GM12865 (cell line): ENCODE data around the gene MINDY1.
A peak's percentile ranks its signal among the peaks of the same experiment; 100 is the strongest.

Experiments used
- DNase-seq: peaks from one replicate; pipeline ENCODE4 v3.0.0; 2010; ENCODE audit warnings: low read depth
- H3K4me3 ChIP-seq: 2 replicates; pipeline ENCODE4 v1.5.1; 2011; ENCODE audit warnings: mild to moderate bottlenecking, low read depth, low read length, control low read depth
- CTCF ChIP-seq: IDR thresholded peaks from 2 replicates; pipeline ENCODE4 v1.5.1; 2011; ENCODE audit warnings: low read length, control low read depth, low read depth, inconsistent platforms; ENCODE audit not compliant: insufficient read depth; ENCODE audit errors: missing control alignments

Gene MINDY1

DNA sequence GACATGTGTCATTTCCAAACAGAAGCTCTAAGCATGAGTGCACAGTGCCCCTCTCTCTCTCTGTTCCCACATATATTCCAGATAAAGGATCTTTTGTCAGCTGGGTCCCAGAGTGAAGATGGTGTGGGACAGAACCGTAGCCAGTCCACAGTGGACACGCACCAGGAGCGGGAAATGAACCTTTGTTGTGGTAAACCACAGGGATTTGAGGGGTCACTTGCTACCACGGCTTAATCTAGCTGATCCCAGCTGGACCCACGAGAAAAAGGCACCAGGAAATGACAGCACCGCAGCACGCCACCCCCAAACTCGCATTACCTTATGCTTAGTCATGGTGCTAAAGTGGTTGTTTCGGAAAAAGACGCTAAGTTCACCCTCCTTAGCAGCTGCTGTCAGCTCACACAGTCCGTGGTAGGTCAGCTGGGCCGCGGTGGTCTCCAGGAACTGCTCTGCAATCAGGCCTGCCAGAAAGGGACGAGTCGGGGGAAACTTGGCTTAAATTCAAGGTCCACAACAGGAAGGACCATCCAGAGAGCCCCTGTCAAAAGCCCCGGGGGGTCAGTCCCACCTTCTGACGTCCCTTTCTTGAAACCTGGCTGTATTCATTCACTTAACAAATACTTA, 7.5 kb downstream of the MINDY1 start:
- no peak overlapping the region for H3K4me3 ChIP-seq
- no peak for TF ChIP-seq CTCF
- DNase-seq: no peak

- DNase-seq: no peak
- TF ChIP-seq CTCF: no peak
- no peak overlapping the region for H3K4me3 ChIP-seq
Observed at GRCh38 chr1:150997949-150998348, 8.8 kb downstream of the MINDY1 start.

DNA sequence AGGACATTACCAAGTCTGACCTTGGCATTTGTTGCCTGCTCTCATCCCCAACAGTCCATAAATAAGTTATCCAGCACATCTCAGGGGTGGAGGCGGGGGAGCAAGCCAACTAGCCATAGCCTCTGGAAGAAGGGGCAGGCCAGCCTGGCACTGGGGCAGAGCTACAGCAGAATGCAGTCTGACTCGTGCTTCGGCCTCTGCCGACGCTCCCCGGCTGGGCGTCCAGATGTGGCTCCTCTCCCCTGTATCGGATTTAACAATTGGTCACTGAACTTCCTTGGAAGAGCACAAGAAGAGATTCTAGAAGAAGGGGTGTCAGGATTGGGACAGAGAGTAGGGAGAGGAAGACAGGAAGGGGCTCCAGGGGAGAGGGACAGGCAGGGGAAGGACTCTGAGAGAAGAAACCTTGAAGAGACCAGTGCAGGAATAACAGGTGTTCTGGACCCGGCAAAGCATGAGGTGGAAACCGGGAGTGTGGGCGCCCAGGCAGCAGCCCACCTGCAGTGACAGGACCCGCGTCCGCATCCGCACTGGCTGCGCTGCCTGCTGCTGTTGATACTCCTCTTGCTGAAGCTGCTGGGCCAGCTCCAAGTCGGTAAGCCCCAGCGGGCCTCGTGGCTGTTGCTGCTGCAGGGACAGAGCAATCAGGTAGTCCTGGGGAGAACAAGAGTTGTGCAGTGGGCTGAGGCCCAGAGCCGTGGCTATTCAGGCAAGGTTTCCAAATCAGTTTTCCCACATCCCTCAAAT, 9.4 kb downstream of the MINDY1 start:
- DNase-seq: no peak
- H3K4me3 ChIP-seq: no peak overlapping the region
- TF ChIP-seq CTCF: no peak

DNA sequence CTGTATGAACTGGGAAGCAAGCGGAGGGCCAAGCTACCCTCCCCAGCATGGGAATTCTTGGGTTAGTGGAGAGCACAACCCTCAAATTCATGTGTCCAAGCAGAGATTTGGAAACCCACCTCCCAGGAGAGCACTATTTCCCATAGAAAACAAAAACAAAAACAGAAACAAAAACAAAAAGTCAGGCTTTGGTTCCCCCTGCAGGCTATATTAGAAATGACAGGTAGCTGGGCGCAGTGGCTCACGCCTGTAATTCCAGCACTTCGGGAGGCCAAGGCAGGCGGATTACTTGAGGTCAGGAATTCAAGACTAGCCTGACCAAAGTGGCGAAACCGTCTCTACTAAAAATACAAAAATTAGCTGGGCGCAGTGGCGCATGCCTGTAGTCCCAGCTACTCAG, 10.8 kb downstream of the MINDY1 start:
- peak; percentile 67 for TF ChIP-seq CTCF
- peak; percentile 47 for DNase-seq
- peak overlapping the region; percentile 42 for H3K4me3 ChIP-seq

- no peak for DNase-seq
- TF ChIP-seq CTCF: no peak
- H3K4me3 ChIP-seq: peak overlapping the region; percentile 42
Observed at GRCh38 chr1:150995460-150995859, 11.2 kb downstream of the MINDY1 start.

DNA sequence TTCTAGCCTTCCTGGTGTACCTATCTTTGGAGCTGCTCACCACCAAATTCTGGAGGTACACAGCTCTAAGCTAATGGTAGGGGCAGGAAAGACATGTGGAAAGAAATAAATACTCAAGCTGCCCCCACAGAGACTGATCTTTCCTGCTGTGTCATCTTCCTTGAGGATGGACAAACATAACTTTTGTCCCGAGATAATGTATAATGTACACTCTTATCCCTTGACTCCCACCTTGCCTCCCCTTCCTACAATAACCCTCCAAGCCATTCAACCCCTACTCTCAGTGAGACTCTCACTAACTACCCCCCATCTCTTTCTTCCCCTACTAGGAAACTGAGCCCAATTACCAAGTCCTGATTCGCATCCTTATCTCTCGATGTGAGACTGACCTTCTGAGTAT, 12.5 kb downstream of the MINDY1 start:
- H3K4me3 ChIP-seq: no peak overlapping the region

More for the DNA sequence above, 12.5 kb downstream of the MINDY1 start:
- no peak for TF ChIP-seq CTCF
- DNase-seq: no peak
